OCI-LY7 (cell line): ENCODE results near the gene TRIM58. TPM values are rescaled to one million over a fixed set of nuclear protein-coding genes. Genes with fewer than 3 reads are reported as not detected.

Experiments used
- BruUV-seq: library from RNA; stranded (reverse); fragments of 400-500 nt; replicated peaks from 2 replicates; lab custom pipeline; 2021; lab: Mats Ljungman, UMichigan
- CTCF ChIA-PET: fragments of 300-600 bp; sonication (Branson Sonifier 250); formaldehyde crosslinking; loops from one replicate; lab custom pipeline; 2022; ENCODE audit warnings: antibody characterized with exemption; ENCODE audit not compliant: unreplicated experiment; lab: Charles Lee
- POLR2A ChIA-PET: fragments of 300-600 bp; sonication (Branson Sonifier 250); formaldehyde crosslinking; loops from one replicate; lab custom pipeline; 2022; ENCODE audit warnings: antibody characterized with exemption; lab: Charles Lee
- DNase-seq: peaks from one replicate; pipeline ENCODE4 v3.0.0-alpha.2; 2015; ENCODE audit warnings: low spot score
- H2AFZ ChIP-seq: fragments of 200-600 bp; sonication (generic), shearing (Covaris generic); 2 replicates; pipeline ENCODE4 v1.6.1; 2014; ENCODE audit warnings: mild to moderate bottlenecking, antibody characterized with exemption, low read length, moderate library complexity
- H3K27ac ChIP-seq: fragments of 200-600 bp; sonication (generic); 2 replicates; pipeline ENCODE4 v1.5.1; 2014; ENCODE audit warnings: mixed run types, low read depth, mild to moderate bottlenecking, moderate library complexity, low read length, inconsistent platforms; ENCODE audit not compliant: poor library complexity, severe bottlenecking
- H3K36me3 ChIP-seq: fragments of 200-600 bp; sonication (generic); 2 replicates; pipeline ENCODE4 v1.6.1; 2014; ENCODE audit warnings: mild to moderate bottlenecking, antibody characterized with exemption, low read length, moderate library complexity, mixed read lengths; ENCODE audit not compliant: insufficient read depth
- H3K4me1 ChIP-seq: fragments of 200-600 bp; sonication (generic); 2 replicates; pipeline ENCODE4 v1.5.1; 2014; ENCODE audit warnings: mild to moderate bottlenecking, low read length; ENCODE audit not compliant: insufficient read depth, poor library complexity, severe bottlenecking
- H3K4me2 ChIP-seq: fragments of 200-600 bp; sonication (generic); 2 replicates; pipeline ENCODE4 v1.6.1; 2014; ENCODE audit warnings: mild to moderate bottlenecking, low read length
- H3K4me3 ChIP-seq: fragments of 200-600 bp; sonication (generic); 2 replicates; pipeline ENCODE4 v1.5.1; 2014; ENCODE audit warnings: mild to moderate bottlenecking, low read depth, low read length; ENCODE audit not compliant: poor library complexity, severe bottlenecking
- H3K79me2 ChIP-seq: fragments of 200-600 bp; sonication (generic); 2 replicates; pipeline ENCODE4 v1.6.1; 2016; ENCODE audit warnings: low read depth, mild to moderate bottlenecking, low read length, moderate library complexity, mixed read lengths; ENCODE audit not compliant: insufficient read depth
- H3K9me2 ChIP-seq: fragments of 200-600 bp; sonication (generic); 2 replicates; pipeline ENCODE4 v1.6.1; 2016; ENCODE audit warnings: mild to moderate bottlenecking, low read length, mixed read lengths; ENCODE audit not compliant: insufficient read depth
- H3K9me3 ChIP-seq: fragments of 200-600 bp; sonication (generic); 2 replicates; pipeline ENCODE4 v1.6.1; 2014; ENCODE audit warnings: mild to moderate bottlenecking, mixed run types, low read length, mixed read lengths
- H4K20me1 ChIP-seq: fragments of 200-600 bp; sonication (generic); 2 replicates; pipeline ENCODE4 v1.6.1; 2014; ENCODE audit warnings: mild to moderate bottlenecking, antibody characterized with exemption, low read length, moderate library complexity, mixed read lengths; ENCODE audit not compliant: insufficient read depth
- CTCF ChIP-seq: fragments of 200-600 bp; sonication (generic); conservative IDR thresholded peaks from 2 replicates; pipeline ENCODE4 v1.5.1; 2014; ENCODE audit warnings: mild to moderate bottlenecking, antibody characterized with exemption, low read length, moderate library complexity, mixed read lengths
- EZH2phosphoT487 ChIP-seq: fragments of 200-600 bp; sonication (generic); IDR thresholded peaks from 2 replicates; pipeline ENCODE4 v1.6.1; 2018; ENCODE audit warnings: low read depth, borderline replicate concordance, mild to moderate bottlenecking, mixed run types, antibody characterized with exemption, low read length, moderate library complexity, mixed read lengths
- intact Hi-C: fragments of 100-400 bp; cut with micrococcal nuclease; formaldehyde crosslinking; loops from one replicate; pipeline ENCODE4 v1.10.0; 2022; ENCODE audit not compliant: unreplicated experiment
- total RNA-seq, 2 experiments: library from RNA; depleted of rRNA in 1 of 2; stranded (reverse); fragments of >200 nt in 1 of 2; shearing (Covaris generic) in 1 of 2; gene quantifications; 2 replicates each; pipeline ENCODE4 v1.2.3, GENCODE V29; 2014 to 2022

TRIM58 gene
- total RNA-seq, 2 experiments from 2014 or later, result not detected

DNA sequence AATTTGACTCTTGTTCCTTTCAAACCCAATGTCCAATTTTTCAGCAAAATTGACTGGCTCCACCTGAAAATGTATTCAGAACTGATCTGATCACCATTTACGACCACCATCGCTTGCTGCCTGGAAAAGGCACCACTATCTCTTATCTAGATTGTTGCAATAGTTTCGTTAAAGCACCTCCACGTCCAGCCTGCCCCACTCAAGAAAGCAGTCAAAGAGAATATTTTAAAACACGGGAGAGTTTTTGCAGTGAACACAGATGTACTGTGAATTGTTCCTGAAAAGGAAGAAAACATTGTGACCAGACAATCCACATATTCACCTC, 11.3 kb upstream of the TRIM58 start:
- H3K36me3 ChIP-seq, result no peaks in the 10 kb centered on the region
- CTCF ChIA-PET, result no interaction called here
- H3K4me2 ChIP-seq, result no peak overlapping the region
- BruUV-seq, result no TSS peak
- no peaks in the 10 kb centered on the region for H3K9me2 ChIP-seq
- POLR2A ChIA-PET, result no interaction called here
- DNase-seq, result no peak
- intact Hi-C loops, result no loop called here
- TF ChIP-seq CTCF (no peak), EZH2phosphoT487 (no peak)
- no peak overlapping the region for H2AFZ ChIP-seq
- H3K27ac ChIP-seq, result no peak overlapping the region
- H3K4me3 ChIP-seq, result no peak overlapping the region
- H3K79me2 ChIP-seq, result no peaks in the 10 kb centered on the region
- no peaks in the 10 kb centered on the region for H3K9me3 ChIP-seq
- no peaks in the 10 kb centered on the region for H4K20me1 ChIP-seq
- H3K4me1 ChIP-seq, result no peaks in the 10 kb centered on the region

GRCh38 chr1:247848346-247848745, 8.6 kb upstream of the TRIM58 start:
- Histone ChIP-seq H3K4me1 (no peaks in the 10 kb centered on the region), H3K4me3 (no peak overlapping the region), H3K36me3 (no peaks in the 10 kb centered on the region), H2AFZ (no peak overlapping the region), H3K4me2 (no peak overlapping the region), H3K9me2 (no peaks in the 10 kb centered on the region), H3K9me3 (no peaks in the 10 kb centered on the region), H3K27ac (no peak overlapping the region), H3K79me2 (no peaks in the 10 kb centered on the region), H4K20me1 (no peaks in the 10 kb centered on the region)
- ChIA-PET POLR2A (no interaction called here), CTCF (no interaction called here)
- intact Hi-C loops, result no loop called here
- DNase-seq, result no peak
- TF ChIP-seq EZH2phosphoT487, result no peak
- TF ChIP-seq CTCF, result no peak
- BruUV-seq, result no TSS peak

DNA sequence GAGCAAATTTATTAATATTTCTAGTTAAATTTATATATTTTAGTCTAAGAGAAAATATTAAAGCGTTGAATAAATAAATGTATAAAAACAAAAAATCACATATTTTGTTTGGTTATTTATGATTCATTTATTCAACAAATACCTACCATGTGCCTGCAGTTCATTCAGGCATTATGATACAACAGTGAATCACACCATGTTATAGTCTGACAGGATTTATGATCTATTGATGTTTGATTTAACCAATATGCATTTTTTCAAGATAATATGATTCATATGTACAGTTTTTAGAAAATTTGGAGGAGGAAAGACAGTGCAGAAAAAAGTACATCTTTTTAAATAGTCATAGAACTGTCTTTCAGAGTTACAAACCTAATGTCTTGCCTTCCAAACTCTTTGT, 7.4 kb upstream of the TRIM58 start:
- BruUV-seq, result no TSS peak
- intact Hi-C loops, result no loop called here
- Histone ChIP-seq H3K9me2 (no peaks in the 10 kb centered on the region), H2AFZ (no peak overlapping the region), H3K79me2 (no peaks in the 10 kb centered on the region), H3K4me3 (no peak overlapping the region), H3K27ac (no peak overlapping the region), H3K4me2 (no peak overlapping the region), H4K20me1 (no peaks in the 10 kb centered on the region), H3K9me3 (no peaks in the 10 kb centered on the region), H3K4me1 (no peaks in the 10 kb centered on the region), H3K36me3 (no peaks in the 10 kb centered on the region)
- ChIA-PET POLR2A (no interaction called here), CTCF (no interaction called here)
- no peak for DNase-seq
- no peak for TF ChIP-seq CTCF
- TF ChIP-seq EZH2phosphoT487, result no peak
